Hepatocyte (in vitro differentiated cells): ENCODE measurements around the gene SCD5. TPM values are rescaled to one million over a fixed set of nuclear protein-coding genes. Genes with fewer than 3 reads are reported as not detected.

Experiments
- DNase-seq: peaks from one replicate; pipeline ENCODE4 v3.0.0-alpha.2; 2016; ENCODE audit warnings: low spot score
- H2AFZ ChIP-seq: fragments of 200-600 bp; sonication (generic); 2 replicates; pipeline ENCODE4 v1.6.0; 2016; ENCODE audit warnings: antibody characterized with exemption, mild to moderate bottlenecking
- H3K27ac ChIP-seq: fragments of 200-600 bp; sonication (generic); 2 replicates; pipeline ENCODE4 v1.5.1; 2016; ENCODE audit warnings: mild to moderate bottlenecking
- H3K27me3 ChIP-seq: fragments of 200-600 bp; sonication (generic); 2 replicates; pipeline ENCODE4 v1.6.1; 2016
- H3K36me3 ChIP-seq: fragments of 200-600 bp; sonication (generic); replicated peaks from 2 replicates; pipeline ENCODE4 v1.5.1; 2016; ENCODE audit warnings: low read depth; ENCODE audit not compliant: insufficient read depth
- H3K4me1 ChIP-seq: fragments of 200-600 bp; sonication (generic); 2 replicates; pipeline ENCODE4 v1.5.1; 2016; ENCODE audit warnings: mild to moderate bottlenecking, moderate library complexity; ENCODE audit not compliant: insufficient read depth
- H3K4me2 ChIP-seq: fragments of 200-600 bp; sonication (generic); 2 replicates; pipeline ENCODE4 v1.6.0; 2016
- H3K4me3 ChIP-seq: fragments of 200-600 bp; sonication (generic); 2 replicates; pipeline ENCODE4 v1.5.1; 2016; ENCODE audit warnings: mild to moderate bottlenecking
- H3K79me2 ChIP-seq: fragments of 200-600 bp; sonication (generic); 2 replicates; pipeline ENCODE4 v1.6.0; 2017; ENCODE audit warnings: mild to moderate bottlenecking
- H3K9me2 ChIP-seq: fragments of 200-600 bp; sonication (generic); replicated peaks from 2 replicates; pipeline ENCODE4 v1.6.0; 2017; ENCODE audit warnings: mild to moderate bottlenecking; ENCODE audit not compliant: insufficient read depth
- H3K9me3 ChIP-seq: fragments of 200-600 bp; sonication (generic); 2 replicates; pipeline ENCODE4 v1.5.1; 2016; ENCODE audit warnings: low read depth, mild to moderate bottlenecking
- H4K20me1 ChIP-seq: fragments of 200-600 bp; sonication (generic); 2 replicates; pipeline ENCODE4 v1.6.0; 2016; ENCODE audit warnings: mild to moderate bottlenecking; ENCODE audit not compliant: insufficient read depth, poor library complexity, severe bottlenecking
- EZH2 ChIP-seq: fragments of 200-600 bp; sonication (generic); IDR thresholded peaks from 2 replicates; pipeline ENCODE4 v1.6.1; 2016; ENCODE audit warnings: antibody characterized with exemption, mild to moderate bottlenecking, borderline replicate concordance
- EZH2phosphoT487 ChIP-seq: fragments of 200-600 bp; sonication (generic); IDR thresholded peaks from one replicate; pipeline ENCODE4 v1.6.1; 2018; ENCODE audit warnings: antibody characterized with exemption, mild to moderate bottlenecking, low read depth, moderate library complexity; ENCODE audit not compliant: unreplicated experiment, severe bottlenecking
- WGBS: methylation state at CpG from one replicate; pipeline ENCODE4 v1.1.6; 2016; ENCODE audit warnings: low lambda C conversion rate; ENCODE audit errors: missing lambda C conversion rate; 5-methylcytosine and 5-hydroxymethylcytosine counted together
- polyA plus RNA-seq: library from polyadenylated mRNA; unstranded; fragments of >200 nt; fragmentation: Nextera tagmentation; extraction: Ambion mirVana; gene quantifications from 2 replicates; pipeline ENCODE4 v1.2.1, GENCODE V29; 2016
- total RNA-seq: library from RNA; depleted of rRNA; stranded (reverse); fragments of >200 nt; gene quantifications from 2 replicates; pipeline ENCODE4 v1.2.3, GENCODE V29; 2014
- TF ChIP-seq, protein P1 (sequence below): fragments of 200-600 bp; sonication (generic); IDR thresholded peaks from 2 replicates; pipeline ENCODE4 v1.5.1; 2016; ENCODE audit warnings: antibody characterized with exemption, mild to moderate bottlenecking; ENCODE audit not compliant: poor library complexity

SCD5 gene
- total and polyA plus RNA-seq, 2 experiments from 2014 or later = 6.4 to 19.2 TPM

DNA sequence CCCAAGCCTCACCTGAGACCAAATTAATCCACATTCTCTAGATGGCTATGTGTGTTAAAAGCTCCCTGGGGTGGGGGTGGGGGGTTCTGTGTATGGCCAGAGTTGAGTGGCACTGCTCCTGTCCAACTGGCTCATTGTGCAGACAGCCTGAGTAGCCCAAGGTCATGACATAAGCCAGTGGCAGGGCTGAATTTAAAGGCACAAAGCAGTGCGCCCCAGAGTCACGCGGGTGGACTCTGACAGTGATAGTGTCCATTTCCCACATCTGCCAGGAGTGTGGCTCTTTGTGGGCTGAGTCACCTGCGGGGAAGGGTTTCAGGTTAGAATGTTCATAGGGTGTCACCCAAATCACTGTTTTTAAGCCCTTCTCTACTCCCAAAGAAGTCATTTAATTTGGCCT lies 45.4 kb downstream of the SCD5 start:
- Histone ChIP-seq H3K79me2 (no peaks in the 10 kb centered on the region), H3K27me3 (no peaks in the 10 kb centered on the region), H3K27ac (peak overlapping the region; percentile 63), H3K9me2 (no peaks in the 10 kb centered on the region), H4K20me1 (no peaks in the 10 kb centered on the region), H2AFZ (no peak overlapping the region), H3K4me3 (no peak overlapping the region), H3K36me3 (no peaks in the 10 kb centered on the region), H3K9me3 (no peaks in the 10 kb centered on the region), H3K4me2 (peak overlapping the region; percentile 65), H3K4me1 (peaks cover 29% of the 10 kb centered on the region)
- peak; percentile 25 for DNase-seq
- 66% methylated on average over 4 of the region's 4 CpGs for WGBS
- TF ChIP-seq EZH2 (no peak), EZH2phosphoT487 (no peak)
- TF ChIP-seq, protein P1, sequence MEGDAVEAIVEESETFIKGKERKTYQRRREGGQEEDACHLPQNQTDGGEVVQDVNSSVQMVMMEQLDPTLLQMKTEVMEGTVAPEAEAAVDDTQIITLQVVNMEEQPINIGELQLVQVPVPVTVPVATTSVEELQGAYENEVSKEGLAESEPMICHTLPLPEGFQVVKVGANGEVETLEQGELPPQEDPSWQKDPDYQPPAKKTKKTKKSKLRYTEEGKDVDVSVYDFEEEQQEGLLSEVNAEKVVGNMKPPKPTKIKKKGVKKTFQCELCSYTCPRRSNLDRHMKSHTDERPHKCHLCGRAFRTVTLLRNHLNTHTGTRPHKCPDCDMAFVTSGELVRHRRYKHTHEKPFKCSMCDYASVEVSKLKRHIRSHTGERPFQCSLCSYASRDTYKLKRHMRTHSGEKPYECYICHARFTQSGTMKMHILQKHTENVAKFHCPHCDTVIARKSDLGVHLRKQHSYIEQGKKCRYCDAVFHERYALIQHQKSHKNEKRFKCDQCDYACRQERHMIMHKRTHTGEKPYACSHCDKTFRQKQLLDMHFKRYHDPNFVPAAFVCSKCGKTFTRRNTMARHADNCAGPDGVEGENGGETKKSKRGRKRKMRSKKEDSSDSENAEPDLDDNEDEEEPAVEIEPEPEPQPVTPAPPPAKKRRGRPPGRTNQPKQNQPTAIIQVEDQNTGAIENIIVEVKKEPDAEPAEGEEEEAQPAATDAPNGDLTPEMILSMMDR = no peak

DNA sequence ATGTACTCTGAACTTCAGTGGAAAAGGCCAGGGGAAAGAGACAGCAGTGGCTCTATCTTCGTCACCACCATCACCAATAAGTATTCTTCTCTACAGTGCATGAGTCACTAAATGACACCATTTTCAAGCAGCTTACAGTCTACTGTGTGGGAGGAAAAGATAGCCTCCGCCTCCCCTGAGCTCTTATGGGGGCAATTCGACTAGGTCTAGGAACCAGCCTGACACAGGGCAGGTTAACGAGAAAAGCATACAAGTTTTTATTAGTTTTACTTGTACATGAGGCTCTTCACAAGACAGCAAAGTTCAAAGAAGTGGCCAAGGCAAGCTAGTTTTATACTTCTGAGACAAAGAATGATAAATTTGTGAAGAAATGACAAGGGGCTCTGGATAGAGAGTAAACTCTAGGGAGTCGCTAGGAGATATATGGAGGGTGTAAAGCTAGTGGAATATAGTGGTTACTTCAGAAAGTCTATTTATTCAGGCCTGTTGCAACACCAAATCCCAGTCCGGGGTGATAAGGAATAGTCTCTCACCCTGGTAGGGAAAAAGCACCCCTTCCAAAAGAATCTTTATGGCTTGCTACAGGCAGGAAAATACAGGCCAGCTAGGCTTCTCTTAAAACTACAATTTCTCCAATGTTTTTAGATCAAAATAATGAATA lies 49.7 kb downstream of the SCD5 start:
- Histone ChIP-seq H3K27me3 (no peaks in the 10 kb centered on the region), H3K9me2 (no peaks in the 10 kb centered on the region), H4K20me1 (no peaks in the 10 kb centered on the region), H3K4me2 (peak overlapping the region; percentile 29), H3K27ac (peak overlapping the region; percentile 73), H3K9me3 (no peaks in the 10 kb centered on the region), H3K4me3 (no peak overlapping the region), H3K79me2 (no peaks in the 10 kb centered on the region), H2AFZ (no peak overlapping the region), H3K36me3 (no peaks in the 10 kb centered on the region), H3K4me1 (peaks cover 28% of the 10 kb centered on the region)
- peak; percentile 49 for DNase-seq
- 54% methylated on average over 6 of the region's 6 CpGs for WGBS
- TF ChIP-seq, protein P1 = no peak
- TF ChIP-seq EZH2phosphoT487 (no peak), EZH2 (no peak)

DNA sequence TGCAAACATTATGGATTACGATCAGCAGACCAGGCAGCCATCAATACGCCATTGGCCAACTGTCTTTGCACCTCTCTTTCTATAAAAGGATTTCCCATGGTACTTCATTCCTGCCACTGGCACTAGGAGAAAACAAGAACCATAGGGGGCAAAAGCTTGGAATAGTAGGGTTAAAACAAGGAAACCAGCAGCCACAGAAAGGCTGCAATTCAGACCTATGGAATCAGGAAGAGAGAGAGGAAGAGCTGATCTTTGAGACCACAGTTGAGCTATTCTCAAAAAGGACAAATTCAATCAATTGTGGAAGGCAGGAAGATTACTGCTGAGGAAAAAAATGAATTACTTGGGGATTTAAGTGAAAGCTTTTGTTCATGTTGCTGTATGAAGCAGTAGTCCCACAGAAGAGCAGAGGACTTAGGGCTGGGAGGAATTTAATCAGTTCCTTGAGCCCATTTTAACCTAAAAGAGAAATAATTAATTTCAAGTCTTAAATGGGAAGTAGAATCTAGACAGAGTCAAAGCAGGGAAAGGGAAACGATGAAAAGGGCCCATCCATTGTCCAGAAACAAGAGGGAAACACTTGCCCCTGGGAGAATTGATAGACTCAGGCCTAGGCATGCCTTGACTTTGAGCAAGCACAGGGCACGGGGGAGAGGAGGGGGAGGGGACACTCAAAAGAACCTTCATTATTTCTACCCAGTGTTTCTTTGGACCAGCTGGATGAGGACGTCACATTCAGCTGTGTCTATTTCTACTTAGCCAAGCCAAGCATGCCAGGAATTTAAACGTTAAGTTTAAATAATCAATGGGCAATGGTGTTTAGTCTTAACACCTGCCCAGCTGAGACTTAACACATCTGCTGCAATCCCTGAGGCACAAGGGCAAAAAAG lies 50.7 kb downstream of the SCD5 start:
- Histone ChIP-seq H3K79me2 (no peaks in the 10 kb centered on the region), H3K4me3 (no peak overlapping the region), H3K36me3 (no peaks in the 10 kb centered on the region), H3K9me2 (no peaks in the 10 kb centered on the region), H4K20me1 (no peaks in the 10 kb centered on the region), H2AFZ (no peak overlapping the region), H3K27me3 (no peaks in the 10 kb centered on the region), H3K4me1 (peaks cover 19% of the 10 kb centered on the region), H3K4me2 (peak overlapping the region; percentile 29), H3K9me3 (no peaks in the 10 kb centered on the region), H3K27ac (peak overlapping the region; percentile 73)
- no peak for TF ChIP-seq EZH2phosphoT487
- 70% methylated on average over 6 of the region's 6 CpGs for WGBS
- no peak for DNase-seq
